ENCODE results near the gene DCTD. TPM values are rescaled to one million over a fixed set of nuclear protein-coding genes. Genes with fewer than 3 reads are reported as not detected.

Gene DCTD
- total and polyA plus RNA-seq, 2 of the 13 experiments (the other 11 are each of a cell fraction or from before 2014, with no cell fraction given) = 85.1 to 95.3 TPM

- TF ChIP-seq ETS1 (CRISPR knock-in tag; IDR thresholded peaks at IDR 0.05) (no peak), ZNF326 (CRISPR knock-in tag; IDR thresholded peaks at IDR 0.05; ENCODE audit: borderline replicate concordance) (no peak), GABPB1 (CRISPR knock-in tag; IDR thresholded peaks at IDR 0.05) (0 out of 2 replicates have a peak, but pooled peaks have one; percentile 29), ZNF510 (CRISPR knock-in tag; IDR thresholded peaks at IDR 0.05; ENCODE audit: low read depth) (no peak), ZNF839 (CRISPR knock-in tag; IDR thresholded peaks at IDR 0.05; ENCODE audit: borderline replicate concordance) (no peak), HNRNPL (IDR thresholded peaks at IDR 0.05; ENCODE audit: low read depth, low read length) (peak; percentile 84), MLX (CRISPR knock-in tag; IDR thresholded peaks at IDR 0.05) (no peak), ZBTB21 (CRISPR knock-in tag; IDR thresholded peaks at IDR 0.05) (no peak), CREM (IDR thresholded peaks at IDR 0.05) (no peak), CREM (CRISPR knock-in tag; IDR thresholded peaks at IDR 0.05) (no peak), HMGA1 (CRISPR knock-in tag; conservative IDR thresholded peaks at IDR 0.05) (no peak), TFAP4 (IDR thresholded peaks at IDR 0.05; ENCODE audit: borderline replicate concordance, low read depth) (no peak), TGIF2 (CRISPR knock-in tag; IDR thresholded peaks at IDR 0.05) (no peak), THAP9 (CRISPR knock-in tag; IDR thresholded peaks at IDR 0.05; ENCODE audit: borderline replicate concordance) (no peak), ZNF598 (CRISPR knock-in tag; IDR thresholded peaks at IDR 0.05; ENCODE audit: borderline replicate concordance) (0 out of 2 replicates have a peak, but pooled peaks have one; percentile 8), STAG1 (CRISPR knock-in tag; IDR thresholded peaks at IDR 0.05) (peak; percentile 67), SMAD9 (CRISPR knock-in tag; IDR thresholded peaks at IDR 0.05) (no peak), ARID5B (CRISPR knock-in tag; IDR thresholded peaks at IDR 0.05) (no peak), YY1 (IDR thresholded peaks at IDR 0.05; ENCODE audit: insufficient read depth, insufficient replicate concordance, low read depth, low read length) (peak; percentile 14), SMC3 (IDR thresholded peaks at IDR 0.05; ENCODE audit: low read length) (0 out of 2 replicates have a peak, but pooled peaks have one; percentile 12)
These were observed 54.9 kb downstream of the DCTD start (continued) for GRCh38 chr4:182862141-182862875.

All from HepG2 (cell line).